OCI-LY7 (cell line): ENCODE data around the gene TOR2A. TPM values are rescaled to one million over a fixed set of nuclear protein-coding genes. Genes with fewer than 3 reads are reported as not detected.

Experiments
- BruUV-seq: library from RNA; stranded (reverse); fragments of 400-500 nt; replicated peaks from 2 replicates; lab custom pipeline; 2021; lab: Mats Ljungman, UMichigan
- CTCF ChIA-PET: fragments of 300-600 bp; sonication (Branson Sonifier 250); formaldehyde crosslinking; loops from one replicate; lab custom pipeline; 2022; ENCODE audit warnings: antibody characterized with exemption; ENCODE audit not compliant: unreplicated experiment; lab: Charles Lee
- POLR2A ChIA-PET: fragments of 300-600 bp; sonication (Branson Sonifier 250); formaldehyde crosslinking; loops from one replicate; lab custom pipeline; 2022; ENCODE audit warnings: antibody characterized with exemption; lab: Charles Lee
- DNase-seq: peaks from one replicate; pipeline ENCODE4 v3.0.0-alpha.2; 2015; ENCODE audit warnings: low spot score
- H2AFZ ChIP-seq: fragments of 200-600 bp; sonication (generic), shearing (Covaris generic); 2 replicates; pipeline ENCODE4 v1.6.1; 2014; ENCODE audit warnings: mild to moderate bottlenecking, antibody characterized with exemption, low read length, moderate library complexity
- H3K27ac ChIP-seq: fragments of 200-600 bp; sonication (generic); 2 replicates; pipeline ENCODE4 v1.5.1; 2014; ENCODE audit warnings: mixed run types, low read depth, mild to moderate bottlenecking, moderate library complexity, low read length, inconsistent platforms; ENCODE audit not compliant: poor library complexity, severe bottlenecking
- H3K36me3 ChIP-seq: fragments of 200-600 bp; sonication (generic); 2 replicates; pipeline ENCODE4 v1.6.1; 2014; ENCODE audit warnings: mild to moderate bottlenecking, antibody characterized with exemption, low read length, moderate library complexity, mixed read lengths; ENCODE audit not compliant: insufficient read depth
- H3K4me1 ChIP-seq: fragments of 200-600 bp; sonication (generic); 2 replicates; pipeline ENCODE4 v1.5.1; 2014; ENCODE audit warnings: mild to moderate bottlenecking, low read length; ENCODE audit not compliant: insufficient read depth, poor library complexity, severe bottlenecking
- H3K4me2 ChIP-seq: fragments of 200-600 bp; sonication (generic); 2 replicates; pipeline ENCODE4 v1.6.1; 2014; ENCODE audit warnings: mild to moderate bottlenecking, low read length
- H3K4me3 ChIP-seq: fragments of 200-600 bp; sonication (generic); 2 replicates; pipeline ENCODE4 v1.5.1; 2014; ENCODE audit warnings: mild to moderate bottlenecking, low read depth, low read length; ENCODE audit not compliant: poor library complexity, severe bottlenecking
- H3K79me2 ChIP-seq: fragments of 200-600 bp; sonication (generic); 2 replicates; pipeline ENCODE4 v1.6.1; 2016; ENCODE audit warnings: low read depth, mild to moderate bottlenecking, low read length, moderate library complexity, mixed read lengths; ENCODE audit not compliant: insufficient read depth
- H3K9me2 ChIP-seq: fragments of 200-600 bp; sonication (generic); 2 replicates; pipeline ENCODE4 v1.6.1; 2016; ENCODE audit warnings: mild to moderate bottlenecking, low read length, mixed read lengths; ENCODE audit not compliant: insufficient read depth
- H3K9me3 ChIP-seq: fragments of 200-600 bp; sonication (generic); 2 replicates; pipeline ENCODE4 v1.6.1; 2014; ENCODE audit warnings: mild to moderate bottlenecking, mixed run types, low read length, mixed read lengths
- H4K20me1 ChIP-seq: fragments of 200-600 bp; sonication (generic); 2 replicates; pipeline ENCODE4 v1.6.1; 2014; ENCODE audit warnings: mild to moderate bottlenecking, antibody characterized with exemption, low read length, moderate library complexity, mixed read lengths; ENCODE audit not compliant: insufficient read depth
- EZH2phosphoT487 ChIP-seq: fragments of 200-600 bp; sonication (generic); IDR thresholded peaks from 2 replicates; pipeline ENCODE4 v1.6.1; 2018; ENCODE audit warnings: low read depth, borderline replicate concordance, mild to moderate bottlenecking, mixed run types, antibody characterized with exemption, low read length, moderate library complexity, mixed read lengths
- intact Hi-C: fragments of 100-400 bp; cut with micrococcal nuclease; formaldehyde crosslinking; loops from one replicate; pipeline ENCODE4 v1.10.0; 2022; ENCODE audit not compliant: unreplicated experiment
- total RNA-seq, 2 experiments: library from RNA; depleted of rRNA in 1 of 2; stranded (reverse); fragments of >200 nt in 1 of 2; shearing (Covaris generic) in 1 of 2; gene quantifications; 2 replicates each; pipeline ENCODE4 v1.2.3, GENCODE V29; 2014 to 2022
- TF ChIP-seq, protein P1 (sequence below): fragments of 200-600 bp; sonication (generic); conservative IDR thresholded peaks from 2 replicates; pipeline ENCODE4 v1.5.1; 2014; ENCODE audit warnings: mild to moderate bottlenecking, antibody characterized with exemption, low read length, moderate library complexity, mixed read lengths

TOR2A gene
- total RNA-seq, 2 experiments from 2014 or later = 13.9 to 17.9 TPM

- H3K4me2 ChIP-seq = no peak overlapping the region
- intact Hi-C loops = no loop called here
- H2AFZ ChIP-seq = no peak overlapping the region
- H3K9me2 ChIP-seq = no peaks in the 10 kb centered on the region
- no peak overlapping the region for H3K27ac ChIP-seq
- no peak overlapping the region for H3K4me3 ChIP-seq
- peaks cover 13% of the 10 kb centered on the region; the same call in 1 of the 2 replicates for H3K36me3 ChIP-seq
- no peaks in the 10 kb centered on the region for H3K79me2 ChIP-seq
- no peaks in the 10 kb centered on the region for H3K9me3 ChIP-seq
- no peaks in the 10 kb centered on the region for H4K20me1 ChIP-seq
- ChIA-PET POLR2A (interaction anchor here (0.6 to 0.7 kb wide), 3 partner anchors 48 to 984 kb away, joined by 3 to 4 read pairs (median 3); no protein-coding TSS in a partner anchor), CTCF (no interaction called here)
- H3K4me1 ChIP-seq = no peaks in the 10 kb centered on the region
- no peak for DNase-seq
- no peak for TF ChIP-seq EZH2phosphoT487
- TF ChIP-seq, protein P1, sequence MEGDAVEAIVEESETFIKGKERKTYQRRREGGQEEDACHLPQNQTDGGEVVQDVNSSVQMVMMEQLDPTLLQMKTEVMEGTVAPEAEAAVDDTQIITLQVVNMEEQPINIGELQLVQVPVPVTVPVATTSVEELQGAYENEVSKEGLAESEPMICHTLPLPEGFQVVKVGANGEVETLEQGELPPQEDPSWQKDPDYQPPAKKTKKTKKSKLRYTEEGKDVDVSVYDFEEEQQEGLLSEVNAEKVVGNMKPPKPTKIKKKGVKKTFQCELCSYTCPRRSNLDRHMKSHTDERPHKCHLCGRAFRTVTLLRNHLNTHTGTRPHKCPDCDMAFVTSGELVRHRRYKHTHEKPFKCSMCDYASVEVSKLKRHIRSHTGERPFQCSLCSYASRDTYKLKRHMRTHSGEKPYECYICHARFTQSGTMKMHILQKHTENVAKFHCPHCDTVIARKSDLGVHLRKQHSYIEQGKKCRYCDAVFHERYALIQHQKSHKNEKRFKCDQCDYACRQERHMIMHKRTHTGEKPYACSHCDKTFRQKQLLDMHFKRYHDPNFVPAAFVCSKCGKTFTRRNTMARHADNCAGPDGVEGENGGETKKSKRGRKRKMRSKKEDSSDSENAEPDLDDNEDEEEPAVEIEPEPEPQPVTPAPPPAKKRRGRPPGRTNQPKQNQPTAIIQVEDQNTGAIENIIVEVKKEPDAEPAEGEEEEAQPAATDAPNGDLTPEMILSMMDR = no peak
- BruUV-seq = no TSS peak
These were observed 21.1 kb upstream of the TOR2A start for GRCh38 chr9:127756233-127756632.

- TF ChIP-seq EZH2phosphoT487 = no peak
- TF ChIP-seq, protein P1 = no peak
- no TSS peak for BruUV-seq
- Histone ChIP-seq H3K4me3 (no peak overlapping the region), H3K36me3 (peaks cover 17% of the 10 kb centered on the region; the same call in 1 of the 2 replicates), H3K4me2 (no peak overlapping the region), H3K4me1 (no peaks in the 10 kb centered on the region), H3K9me2 (no peaks in the 10 kb centered on the region), H4K20me1 (no peaks in the 10 kb centered on the region), H2AFZ (no peak overlapping the region), H3K9me3 (no peaks in the 10 kb centered on the region), H3K27ac (no peak overlapping the region), H3K79me2 (no peaks in the 10 kb centered on the region)
- ChIA-PET CTCF (no interaction called here), POLR2A (no interaction called here)
- intact Hi-C loops = no loop called here
- no peak for DNase-seq
These were observed 20.3 kb upstream of the TOR2A start for GRCh38 chr9:127755061-127756060.
